Esophagus squamous epithelium (tissue), 4 donors: ENCODE measurements around the gene HSPBP1.
"Not testable (repeated sequence)": the region's sequence is repeated elsewhere in the genome, so short reads cannot be mapped to it uniquely, and the experiment has no call there.

ENCODE experiments used
- CTCF ChIP-seq, 6 experiments: fragments of 450-650 bp in 4 of 6; fragments of 200-600 bp in 2 of 6; sonication (generic) in 2 of 6; IDR thresholded peaks; one replicate each; pipeline ENCODE4 v1.5.1; 2016 to 2019; ENCODE audit warnings: antibody characterized with exemption in 6 of 6, mild to moderate bottlenecking in 4 of 6, moderate library complexity in 4 of 6
- POLR2A ChIP-seq, 4 donors: fragments of 450-650 bp; IDR thresholded peaks; one replicate each; pipeline ENCODE4 v1.6.1; 2017; ENCODE audit warnings: antibody characterized with exemption in 4 of 4, mild to moderate bottlenecking in 4 of 4, moderate library complexity in 3 of 4

DNA sequence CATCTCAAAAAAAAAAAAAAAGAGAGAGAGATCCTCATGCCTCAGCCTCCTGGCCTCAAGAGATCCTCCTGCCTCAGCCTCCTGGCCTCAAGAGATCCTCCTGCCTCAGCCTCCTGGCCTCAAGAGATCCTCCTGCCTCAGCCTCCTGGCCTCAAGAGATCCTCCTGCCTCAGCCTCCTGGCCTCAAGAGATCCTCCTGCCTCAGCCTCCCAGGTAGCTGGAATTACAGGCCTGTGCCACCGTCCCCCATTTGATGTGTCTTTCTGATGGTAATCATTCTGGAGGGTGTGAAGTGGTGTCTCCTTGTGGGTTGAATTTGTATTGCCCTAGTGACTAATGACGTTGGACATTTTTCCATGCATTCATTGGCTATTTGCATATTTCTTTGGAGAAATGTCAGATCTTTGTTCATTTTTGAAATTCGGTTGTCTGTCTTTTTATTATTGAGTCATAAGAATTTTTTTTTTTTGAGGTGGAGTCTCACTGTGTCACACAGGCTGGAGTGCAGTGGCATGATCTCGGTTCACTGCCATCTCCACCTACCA lies 48.9 kb upstream of the HSPBP1 start:
- not testable (repeated sequence) for TF ChIP-seq CTCF, POLR2A (IDR thresholded peaks at IDR 0.05)
